B cell (primary cell): ENCODE measurements around the gene PLA2R1. TPM values are rescaled to one million over a fixed set of nuclear protein-coding genes. Genes with fewer than 3 reads are reported as not detected.

ENCODE experiments used
- ATAC-seq: fragments of 200-7000 bp; cut with Tn5 transposase; one replicate; pipeline ENCODE4 v1.10.0; 2021; ENCODE audit warnings: low read depth, mild to moderate bottlenecking, moderate number of reproducible peaks, moderate library complexity
- CTCF ChIA-PET: fragments of 350-600 bp; sonication (Branson Sonifier 250); formaldehyde crosslinking; loops from one replicate; lab custom pipeline; 2021; ENCODE audit warnings: antibody characterized with exemption, inconsistent platforms; lab: Charles Lee
- POLR2A ChIA-PET: fragments of 350-600 bp; sonication (Branson Sonifier 250); formaldehyde crosslinking; loops from one replicate; lab custom pipeline; 2021; ENCODE audit warnings: antibody characterized with exemption; lab: Charles Lee
- DNase-seq: peaks from one replicate; pipeline ENCODE4 v3.0.0; 2013
- H2AFZ ChIP-seq: 2 replicates; pipeline ENCODE4 v1.6.1; 2012; ENCODE audit warnings: mild to moderate bottlenecking, low read depth, low read length; ENCODE audit not compliant: insufficient read depth, poor library complexity, severe bottlenecking
- H3K27ac ChIP-seq, 2 donors: 1 replicate in 1 of 2; 2 replicates in 1 of 2; pipeline ENCODE4 v1.5.1; 2012 to 2013; ENCODE audit warnings: low read length in 2 of 2, mild to moderate bottlenecking in 2 of 2, moderate library complexity in 1 of 2
- H3K27me3 ChIP-seq, 4 experiments: fragments of 200-600 bp in 1 of 4; sonication (generic) in 1 of 4; replicated peaks in 1 of 4; 1 replicate in 2 of 4; 2 replicates in 2 of 4; pipeline versions ENCODE4 v1.6.1 to v1.7.0; 2013 to 2016; ENCODE audit warnings: low read length in 3 of 4, mild to moderate bottlenecking in 2 of 4, mixed read lengths in 1 of 4, moderate library complexity in 1 of 4; ENCODE audit not compliant: insufficient read depth in 4 of 4, control insufficient read depth in 3 of 4; ENCODE audit errors: control extremely low read depth in 1 of 4
- H3K36me3 ChIP-seq, 2 experiments: replicated peaks in 1 of 2; 1 replicate in 1 of 2; 2 replicates in 1 of 2; pipeline versions ENCODE4 v1.6.1 to v1.7.1; 2013; ENCODE audit warnings: low read length in 1 of 2; ENCODE audit not compliant: insufficient read depth in 2 of 2, control insufficient read depth in 1 of 2; ENCODE audit errors: control extremely low read depth in 1 of 2, extremely low read depth in 1 of 2
- H3K4me1 ChIP-seq, 2 donors: fragments of 200-600 bp in 1 of 2; sonication (generic) in 1 of 2; 1 replicate in 1 of 2; 2 replicates in 1 of 2; pipeline versions ENCODE4 v1.5.1 to v1.6.1; 2013 to 2017; ENCODE audit warnings: low read length in 2 of 2; ENCODE audit not compliant: control insufficient read depth in 2 of 2, insufficient read depth in 2 of 2
- H3K4me2 ChIP-seq: replicated peaks from 2 replicates; pipeline ENCODE3; 2012; ENCODE audit warnings: mild to moderate bottlenecking, low read depth, low read length; ENCODE audit not compliant: poor library complexity, severe bottlenecking
- H3K4me3 ChIP-seq, 5 experiments: fragments of 200-600 bp in 1 of 5; sonication (generic) in 1 of 5; 1 replicate in 3 of 5; 2 replicates in 2 of 5; pipeline versions ENCODE4 v1.5.1 to v1.7.0; 2011 to 2016; ENCODE audit warnings: low read length in 4 of 5, mild to moderate bottlenecking in 4 of 5, low read depth in 2 of 5, control low read depth in 1 of 5, moderate library complexity in 1 of 5; ENCODE audit not compliant: insufficient read depth in 1 of 5; ENCODE audit errors: control extremely low read depth in 1 of 5, extremely low read depth in 1 of 5
- H3K79me2 ChIP-seq: fragments of 200-600 bp; sonication (generic); one replicate; pipeline ENCODE4 v1.6.0; 2016; ENCODE audit warnings: low read length; ENCODE audit not compliant: control insufficient read depth, insufficient read depth
- H3K9ac ChIP-seq: fragments of 200-600 bp; sonication (generic); 2 replicates; pipeline ENCODE4 v1.6.1; 2017; ENCODE audit warnings: mild to moderate bottlenecking, low read length, moderate library complexity
- H3K9me3 ChIP-seq, 3 donors: one replicate each; pipeline versions ENCODE4 v1.6.1 to v1.7.1; 2013; ENCODE audit warnings: low read length in 2 of 3; ENCODE audit not compliant: control insufficient read depth in 2 of 3, insufficient read depth in 1 of 3; ENCODE audit errors: control extremely low read depth in 1 of 3
- H4K20me1 ChIP-seq: 2 replicates; pipeline ENCODE4 v1.6.0; 2012; ENCODE audit warnings: mild to moderate bottlenecking, low read length; ENCODE audit not compliant: insufficient read depth, control insufficient read depth, poor library complexity, severe bottlenecking
- H3K27ac Mint-ChIP-seq: one replicate; pipeline ENCODE4 v1.8.0; 2021; ENCODE audit warnings: mixed read lengths
- H3K27me3 Mint-ChIP-seq: one replicate; pipeline ENCODE4 v1.8.0; 2021; ENCODE audit warnings: mixed read lengths
- H3K4me1 Mint-ChIP-seq: one replicate; pipeline ENCODE4 v1.8.0; 2021; ENCODE audit warnings: mixed read lengths
- H3K4me3 Mint-ChIP-seq: one replicate; pipeline ENCODE4 v1.8.0; 2021; ENCODE audit warnings: mixed read lengths
- H3K9me3 Mint-ChIP-seq: one replicate; pipeline ENCODE4 v1.8.0; 2022; ENCODE audit warnings: mixed read lengths; ENCODE audit not compliant: insufficient read depth
- EZH2 ChIP-seq: IDR thresholded peaks from 2 replicates; pipeline ENCODE4 v1.6.1; 2012; ENCODE audit warnings: borderline replicate concordance, low read depth, mild to moderate bottlenecking, moderate library complexity, low read length; ENCODE audit not compliant: insufficient read depth, poor library complexity, severe bottlenecking
- WGBS: methylation state at CpG from one replicate; pipeline ENCODE4 v1.1.5; 2013; ENCODE audit warnings: missing lambda C conversion rate; ENCODE audit not compliant: insufficient coverage; 5-methylcytosine and 5-hydroxymethylcytosine counted together
- intact Hi-C: fragments of 100-400 bp; cut with micrococcal nuclease; formaldehyde crosslinking; loops from one replicate; pipeline ENCODE4 v1.10.0; 2022
- polyA plus RNA-seq: library from polyadenylated mRNA; depleted of rRNA; stranded (reverse); fragments of >200 nt; gene quantifications from 2 replicates; pipeline ENCODE4 v1.2.3, GENCODE V29; 2012
- total RNA-seq, 2 donors: library from RNA; stranded (reverse); fragments of 120-200 nt in 1 of 2; gene quantifications; 1 replicate in 1 of 2; 2 replicates in 1 of 2; pipeline versions ENCODE4 v1.2.3 to v1.2.4, GENCODE V29; 2013 to 2022
- TF ChIP-seq, protein P1 (sequence below): fragments of 200-600 bp; IDR thresholded peaks from one replicate; pipeline ENCODE4 v1.8.0; 2022; ENCODE audit warnings: antibody characterized with exemption, mild to moderate bottlenecking

Gene PLA2R1
- total and polyA plus RNA-seq, 2 donors (not counting 1 experiment from before 2014, with no cell fraction given): not detected

DNA sequence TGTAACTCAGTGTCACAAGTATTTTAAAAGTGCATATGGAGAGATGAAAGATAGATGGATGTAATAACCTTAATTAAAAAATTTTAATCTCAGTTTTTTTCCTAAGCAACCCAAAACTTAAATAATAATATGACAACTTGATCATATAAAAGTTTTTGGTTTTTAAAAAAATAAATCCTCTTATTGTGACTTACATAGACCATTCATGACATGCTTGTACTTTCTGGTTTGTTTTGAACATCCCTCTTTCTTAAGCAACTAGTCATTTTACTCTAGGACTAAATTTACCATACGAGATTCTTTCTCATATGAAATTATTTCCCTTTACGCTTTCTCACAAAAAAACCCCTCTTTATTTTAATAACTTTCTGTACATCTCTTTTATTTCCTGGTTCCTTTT lies 6.5 kb upstream of the PLA2R1 start:
- ATAC-seq: no peak
- intact Hi-C loops: no loop called here
- POLR2A ChIA-PET: no interaction called here

DNA sequence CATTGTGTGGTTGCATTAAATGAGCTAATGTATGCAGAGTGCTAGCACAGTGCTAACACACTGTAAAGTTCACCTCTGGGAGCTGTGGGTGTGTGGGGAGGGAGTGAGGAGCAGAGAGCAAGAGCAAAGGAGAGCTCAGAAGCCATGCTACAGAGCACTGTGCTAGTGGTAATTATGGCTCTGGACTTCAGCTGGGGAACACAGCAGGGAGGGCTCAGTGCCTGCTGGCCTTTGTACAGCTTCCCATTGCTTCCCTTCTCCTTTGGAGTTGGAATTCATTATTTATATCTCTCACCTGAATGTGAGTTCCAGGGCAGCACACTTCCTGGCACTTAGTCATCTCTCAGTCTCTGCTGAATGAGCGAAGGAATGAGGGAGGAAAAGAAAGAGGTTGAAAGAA lies 2.5 kb upstream of the PLA2R1 start:
- intact Hi-C loops: no loop called here
- Histone ChIP-seq H3K4me1 (peaks cover 10 to 12% of the 10 kb centered on the region in 2 donors), H3K4me3 (no peak overlapping the region), H3K27ac (no peak overlapping the region), H4K20me1 (no peaks in the 10 kb centered on the region), H3K4me2 (no peak overlapping the region), H3K36me3 (no peaks in the 10 kb centered on the region), H3K9me3 (peaks cover 0 to 11% (median 0%) of the 10 kb centered on the region in 3 donors), H3K9ac (no peak overlapping the region), H3K27me3 (peaks cover 0 to 25% (median 17%) of the 10 kb centered on the region in 4 experiments), H3K79me2 (no peaks in the 10 kb centered on the region), H2AFZ (no peak overlapping the region)
- CTCF ChIA-PET: no interaction called here
- ATAC-seq (no peak), DNase-seq (no peak)
- Mint-ChIP-seq H3K4me3 (no peak overlapping the region), H3K27me3 (peaks cover 42% of the 10 kb centered on the region), H3K27ac (no peak overlapping the region), H3K4me1 (peaks cover 7% of the 10 kb centered on the region), H3K9me3 (peaks cover 2% of the 10 kb centered on the region)
- POLR2A ChIA-PET: no interaction called here
- TF ChIP-seq EZH2: no peak
- TF ChIP-seq, protein P1, sequence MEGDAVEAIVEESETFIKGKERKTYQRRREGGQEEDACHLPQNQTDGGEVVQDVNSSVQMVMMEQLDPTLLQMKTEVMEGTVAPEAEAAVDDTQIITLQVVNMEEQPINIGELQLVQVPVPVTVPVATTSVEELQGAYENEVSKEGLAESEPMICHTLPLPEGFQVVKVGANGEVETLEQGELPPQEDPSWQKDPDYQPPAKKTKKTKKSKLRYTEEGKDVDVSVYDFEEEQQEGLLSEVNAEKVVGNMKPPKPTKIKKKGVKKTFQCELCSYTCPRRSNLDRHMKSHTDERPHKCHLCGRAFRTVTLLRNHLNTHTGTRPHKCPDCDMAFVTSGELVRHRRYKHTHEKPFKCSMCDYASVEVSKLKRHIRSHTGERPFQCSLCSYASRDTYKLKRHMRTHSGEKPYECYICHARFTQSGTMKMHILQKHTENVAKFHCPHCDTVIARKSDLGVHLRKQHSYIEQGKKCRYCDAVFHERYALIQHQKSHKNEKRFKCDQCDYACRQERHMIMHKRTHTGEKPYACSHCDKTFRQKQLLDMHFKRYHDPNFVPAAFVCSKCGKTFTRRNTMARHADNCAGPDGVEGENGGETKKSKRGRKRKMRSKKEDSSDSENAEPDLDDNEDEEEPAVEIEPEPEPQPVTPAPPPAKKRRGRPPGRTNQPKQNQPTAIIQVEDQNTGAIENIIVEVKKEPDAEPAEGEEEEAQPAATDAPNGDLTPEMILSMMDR: no peak
- no CpG with 5 or more reads among the region's 1 CpG for WGBS

More for the DNA sequence above, 6.5 kb upstream of the PLA2R1 start:
- Histone ChIP-seq H3K4me1 (no peaks in the 10 kb centered on the region), H3K9me3 (no peaks in the 10 kb centered on the region), H3K9ac (no peak overlapping the region), H2AFZ (no peak overlapping the region), H3K27me3 (no peaks in the 10 kb centered on the region), H3K4me2 (no peak overlapping the region), H3K36me3 (no peaks in the 10 kb centered on the region), H3K79me2 (no peaks in the 10 kb centered on the region), H4K20me1 (no peaks in the 10 kb centered on the region), H3K4me3 (no peak overlapping the region), H3K27ac (no peak overlapping the region)
- no peak overlapping the region for H3K4me3 Mint-ChIP-seq
- H3K27ac Mint-ChIP-seq: no peak overlapping the region
- H3K27me3 Mint-ChIP-seq: peaks cover 15% of the 10 kb centered on the region
- CTCF ChIA-PET: no interaction called here
- H3K4me1 Mint-ChIP-seq: no peaks in the 10 kb centered on the region
- TF ChIP-seq, protein P1: no peak
- no peak for TF ChIP-seq EZH2
- WGBS: no CpG with 5 or more reads among the region's 2 CpGs
- H3K9me3 Mint-ChIP-seq: peaks cover 2% of the 10 kb centered on the region
- no peak for DNase-seq
